NOMO-1 (cell line): ENCODE measurements around the gene SRSF7.
A peak's percentile ranks its signal among the peaks of the same experiment; 100 is the strongest.
"Not testable (repeated sequence)": the region's sequence is repeated elsewhere in the genome, so short reads cannot be mapped to it uniquely, and the experiment has no call there.

Experiments
- DNase-seq, 2 experiments: peaks; one replicate each; lab custom pipeline; 2025; ENCODE audit not compliant: unreplicated experiment in 2 of 2; lab: John Stamatoyannopoulos, UW

The SRSF7 gene

DNA sequence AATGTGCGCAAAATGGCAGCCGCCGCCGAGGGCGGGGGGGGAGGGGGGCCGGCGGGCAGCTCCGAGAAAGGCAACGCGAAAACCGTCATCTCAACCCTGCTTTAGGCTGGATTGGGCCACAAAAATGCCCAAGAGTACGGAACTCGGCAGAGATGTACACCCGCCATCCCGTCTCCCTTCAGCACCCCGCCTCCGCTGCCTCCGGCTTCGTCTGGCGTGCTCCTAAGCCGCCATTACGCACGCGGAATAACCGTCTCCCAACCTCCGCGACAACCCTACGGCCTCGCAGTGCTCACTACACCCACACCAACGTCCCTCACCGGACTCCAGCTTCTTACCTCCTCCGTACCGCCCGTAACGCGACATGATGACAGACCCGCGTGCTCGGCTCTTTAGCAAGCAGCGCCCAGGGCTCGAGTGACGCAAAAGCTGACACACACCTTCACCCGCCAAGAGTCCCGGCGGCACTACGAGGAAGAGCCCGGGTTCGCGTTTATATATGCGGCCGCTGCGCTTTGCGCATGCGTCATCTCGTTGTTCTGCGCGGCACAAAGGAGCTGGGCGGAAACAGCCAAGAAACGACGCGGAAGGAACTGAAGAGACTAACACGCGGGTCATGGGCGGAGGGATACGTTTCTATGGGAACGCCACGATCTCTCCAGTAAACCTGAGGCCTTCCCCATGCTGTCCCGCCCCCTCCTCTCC is at the start of gene SRSF7:
Gene SRSF7 (minus strand): TSS at position 471 of the 705 bp plus-strand sequence. CDS start 105 bp downstream, at position 366.
- DNase-seq = peak; percentile 95 to 97

DNA sequence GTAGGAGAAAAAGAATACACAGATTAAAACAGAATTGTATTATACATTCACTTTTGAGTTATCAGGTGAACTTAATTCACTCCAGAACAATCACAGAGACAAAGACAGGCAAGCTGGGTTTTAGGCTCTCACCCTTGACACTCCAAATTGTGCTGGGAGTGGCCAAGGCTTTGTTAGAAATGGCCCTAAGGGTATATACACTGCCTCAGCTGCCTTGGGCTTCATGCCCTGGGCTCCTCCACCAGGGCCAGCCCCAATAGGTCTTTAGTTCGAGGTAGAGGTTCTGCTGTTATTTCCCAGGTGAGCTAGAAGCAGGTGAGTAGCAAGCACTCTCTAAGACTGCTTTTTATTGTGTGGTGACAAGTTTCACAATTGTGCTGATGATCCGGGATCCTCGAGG is 46.8 kb upstream of the SRSF7 start:
- no peak for DNase-seq

DNA sequence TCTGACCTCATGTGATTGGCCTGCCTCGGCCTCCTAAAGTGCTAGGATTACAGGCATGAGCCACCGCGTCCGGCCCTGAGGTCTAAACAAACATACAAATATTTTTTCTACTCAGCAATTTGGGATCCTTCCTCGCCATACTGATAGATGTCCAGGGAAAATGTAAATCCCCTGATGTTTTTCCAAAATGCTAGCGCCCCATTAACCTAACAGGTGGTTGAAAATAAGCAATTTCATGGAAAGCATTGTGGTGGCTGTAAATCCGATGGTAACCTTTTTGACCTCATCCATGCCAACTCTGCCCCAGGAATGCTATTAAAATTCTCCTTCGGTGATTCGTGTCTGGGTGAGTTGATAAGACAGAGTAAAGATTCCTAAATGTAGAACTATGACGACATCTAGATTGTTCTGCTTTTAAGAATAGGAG is 46.1 kb upstream of the SRSF7 start:
- no peak for DNase-seq

DNA sequence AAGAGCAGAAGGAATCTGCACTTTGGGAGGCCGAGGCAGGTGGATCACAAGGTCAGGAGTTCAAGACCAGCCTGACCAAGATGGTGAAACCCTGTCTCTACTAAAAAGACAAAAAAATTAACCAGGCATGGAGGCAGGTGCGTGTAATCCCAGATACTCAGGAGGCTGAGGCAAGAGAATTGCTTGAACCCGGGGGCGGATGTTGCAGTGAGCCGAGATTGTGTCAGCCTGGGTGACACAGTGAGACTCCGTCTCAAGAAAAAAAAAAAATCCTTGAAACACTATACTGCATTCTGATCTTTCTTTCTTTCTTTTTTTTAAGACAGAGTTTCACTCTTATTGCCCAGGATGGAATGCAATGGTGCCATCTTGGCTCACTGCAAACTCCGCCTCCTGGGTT is 43.9 kb upstream of the SRSF7 start:
- DNase-seq = not testable (repeated sequence)

DNA sequence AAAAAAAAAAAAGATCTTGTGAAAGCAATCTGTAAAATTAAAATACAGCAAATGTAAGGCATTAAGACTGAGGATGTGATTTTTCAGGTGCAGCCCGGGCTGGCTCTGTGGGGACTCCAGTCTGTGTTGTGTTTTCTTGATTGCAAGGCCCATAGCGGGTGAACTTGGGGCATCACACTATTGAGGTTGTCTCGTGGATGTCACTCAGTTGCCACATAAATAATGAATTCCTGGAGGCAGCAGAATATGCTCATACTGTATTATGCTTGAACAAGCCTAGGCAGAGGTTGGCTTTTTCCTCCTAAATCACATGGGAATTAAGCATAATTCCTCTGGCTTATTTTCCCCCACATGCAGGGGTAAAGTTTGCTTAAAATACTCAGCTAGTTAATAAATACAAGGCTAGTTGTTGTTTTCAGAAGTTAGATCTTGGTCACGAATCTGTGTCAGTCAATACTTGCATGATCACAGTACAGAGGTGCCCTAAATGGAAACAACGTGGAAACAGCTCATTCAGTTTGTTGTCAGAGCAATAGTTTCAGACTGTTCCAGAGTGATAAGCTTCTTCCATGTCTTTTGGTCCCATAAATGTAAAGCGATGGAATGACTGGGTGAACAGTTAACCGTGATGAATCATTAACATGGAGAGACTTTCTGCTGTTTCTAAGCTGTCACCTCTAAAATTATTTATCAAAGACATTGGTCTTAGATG is 43.2 kb upstream of the SRSF7 start:
- DNase-seq = no peak

- no peak for DNase-seq
Observed at GRCh38 chr2:38793511-38793910, 42.4 kb upstream of the SRSF7 start.

GRCh38 chr2:38792751-38793150 is 41.6 kb upstream of the SRSF7 start:
- no peak for DNase-seq

- not testable (repeated sequence) for DNase-seq
Observed at GRCh38 chr2:38792321-38792720, 41.2 kb upstream of the SRSF7 start.

- peak in 1 of 2 experiments; percentile 59 for DNase-seq
Observed at GRCh38 chr2:38791744-38792143, 40.6 kb upstream of the SRSF7 start.

DNA sequence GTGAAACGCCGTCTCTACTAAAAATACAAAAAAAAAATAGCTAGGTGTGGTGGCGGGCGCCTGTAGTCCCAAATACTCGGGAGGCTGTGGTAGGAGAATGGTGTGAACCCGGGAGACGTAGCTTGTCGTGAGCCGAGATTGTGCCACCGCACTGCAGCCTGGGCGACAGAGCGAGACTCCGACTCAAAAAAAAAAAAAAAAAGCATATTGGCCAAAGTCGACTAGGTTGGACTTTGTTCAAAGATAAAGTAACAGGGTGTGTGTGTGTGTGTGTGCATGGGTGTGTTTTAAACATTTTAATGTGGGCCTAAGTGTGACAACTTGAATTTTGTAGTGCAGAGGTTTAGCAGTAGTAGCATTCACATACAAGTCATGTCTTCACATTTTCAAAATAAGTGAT is 38.5 kb upstream of the SRSF7 start:
- no peak for DNase-seq

GRCh38 chr2:38788306-38788705 is 37.1 kb upstream of the SRSF7 start:
- no peak for DNase-seq

DNA sequence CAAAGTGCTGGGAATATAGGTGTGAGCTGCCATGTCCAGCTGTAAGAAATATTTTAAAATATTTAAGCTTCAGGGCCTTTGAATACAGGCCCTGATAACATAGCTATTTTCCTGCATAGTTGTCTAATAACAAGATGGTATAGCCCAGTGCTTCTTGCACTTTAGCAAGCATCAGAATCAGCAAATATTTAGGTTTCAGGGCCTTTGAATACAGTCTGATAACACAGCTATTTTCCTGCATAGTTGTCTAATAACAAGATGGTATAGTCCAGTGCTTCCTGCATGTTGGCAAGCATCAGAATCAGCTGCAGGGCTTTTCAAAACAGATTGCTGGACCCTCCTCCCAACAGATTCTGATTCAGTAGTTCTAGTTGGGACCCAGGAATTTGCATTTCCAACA is 32.4 kb upstream of the SRSF7 start:
- no peak for DNase-seq

DNA sequence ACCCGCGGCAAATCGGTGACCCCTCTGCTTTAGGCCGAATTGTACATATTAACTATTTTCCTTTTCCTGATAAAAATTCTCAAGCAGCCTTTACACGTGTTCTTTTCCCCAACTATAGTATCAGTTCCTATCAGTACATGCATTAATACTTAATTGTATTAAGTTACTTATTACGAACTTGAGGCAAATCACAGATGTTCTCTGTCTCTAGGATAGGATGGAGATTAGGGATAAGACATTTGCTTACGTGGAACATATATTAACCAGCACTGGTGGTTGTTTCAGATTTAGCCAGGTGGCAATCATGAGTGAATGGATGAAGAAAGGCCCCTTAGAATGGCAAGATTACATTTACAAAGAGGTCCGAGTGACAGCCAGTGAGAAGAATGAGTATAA is 27.5 kb upstream of the SRSF7 start:
- no peak for DNase-seq

GRCh38 chr2:38776531-38776930 is 25.4 kb upstream of the SRSF7 start:
- no peak for DNase-seq

GRCh38 chr2:38775921-38776225 is 24.7 kb upstream of the SRSF7 start:
- no peak for DNase-seq

GRCh38 chr2:38775097-38775920 is 24.1 kb upstream of the SRSF7 start:
- no peak for DNase-seq

DNA sequence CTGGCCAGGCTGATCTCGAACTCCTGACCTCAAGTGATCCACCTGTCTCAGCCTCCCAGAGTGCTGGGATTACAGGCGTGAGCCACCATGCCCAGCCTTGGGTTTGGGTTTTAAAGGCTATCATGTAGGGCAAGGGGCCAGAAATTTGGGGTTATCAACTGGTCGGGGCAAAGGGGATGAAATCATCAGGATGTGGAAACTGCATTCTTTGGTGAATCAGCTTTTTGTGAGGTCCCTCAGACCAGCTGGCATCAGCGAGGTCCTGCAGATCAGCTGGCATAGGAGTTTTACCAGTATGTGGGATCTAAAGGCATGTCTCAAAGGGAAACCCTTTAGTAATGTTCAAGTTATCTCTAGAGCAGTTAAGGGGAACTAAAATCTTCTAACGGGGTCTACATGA is 20.5 kb upstream of the SRSF7 start:
- no peak for DNase-seq

- no peak for DNase-seq
Observed at GRCh38 chr2:38765551-38765950, 14.4 kb upstream of the SRSF7 start.

GRCh38 chr2:38765149-38765548 is 14.0 kb upstream of the SRSF7 start:
- no peak for DNase-seq

- DNase-seq = no peak
Observed at GRCh38 chr2:38763728-38764127, 12.6 kb upstream of the SRSF7 start.

DNA sequence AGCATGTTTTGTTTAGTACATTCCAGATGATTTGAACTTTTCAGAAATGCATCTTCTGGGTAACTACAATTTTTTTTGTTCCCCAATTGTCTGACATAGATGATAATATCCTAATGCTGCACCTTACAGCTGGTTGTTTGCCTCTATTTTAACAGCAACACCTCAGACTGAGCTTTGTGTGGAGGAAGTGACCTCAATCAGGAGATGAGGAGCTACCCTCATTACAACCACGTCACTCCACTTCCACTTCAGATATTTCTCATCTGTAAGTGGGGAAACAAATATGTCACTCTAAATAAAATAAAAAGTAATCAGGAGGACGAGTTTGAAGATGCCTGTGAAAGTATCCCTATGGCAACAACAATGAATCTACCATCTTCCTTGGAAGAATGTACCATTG is 12.1 kb upstream of the SRSF7 start:
- no peak for DNase-seq

- DNase-seq = not testable (repeated sequence)
Observed at GRCh38 chr2:38755891-38756290, 4.7 kb upstream of the SRSF7 start.
